GM13976 (cell line): Measurements from ENCODE around the gene BRMS1.
A peak's percentile ranks its signal among the peaks of the same experiment; 100 is the strongest.

Source experiments
- DNase-seq: peaks from one replicate; pipeline ENCODE4 v3.0.0; 2012; ENCODE audit warnings: low spot score
- in situ Hi-C: fragments of 300-500 bp; cut with MboI; formaldehyde crosslinking; loops from one replicate; pipeline ENCODE4 v1.12.0; 2022; ENCODE audit warnings: low sequenced_read_pairs, mixed read lengths, inconsistent platforms; ENCODE audit not compliant: unreplicated experiment
- TF ChIP-seq, protein P1 (sequence below): IDR thresholded peaks from 2 replicates; pipeline ENCODE4 v1.5.1; 2012; ENCODE audit warnings: borderline replicate concordance, mild to moderate bottlenecking; ENCODE audit not compliant: insufficient read depth; ENCODE audit errors: extremely low read depth, missing control alignments, control extremely low read depth

The BRMS1 gene

DNA sequence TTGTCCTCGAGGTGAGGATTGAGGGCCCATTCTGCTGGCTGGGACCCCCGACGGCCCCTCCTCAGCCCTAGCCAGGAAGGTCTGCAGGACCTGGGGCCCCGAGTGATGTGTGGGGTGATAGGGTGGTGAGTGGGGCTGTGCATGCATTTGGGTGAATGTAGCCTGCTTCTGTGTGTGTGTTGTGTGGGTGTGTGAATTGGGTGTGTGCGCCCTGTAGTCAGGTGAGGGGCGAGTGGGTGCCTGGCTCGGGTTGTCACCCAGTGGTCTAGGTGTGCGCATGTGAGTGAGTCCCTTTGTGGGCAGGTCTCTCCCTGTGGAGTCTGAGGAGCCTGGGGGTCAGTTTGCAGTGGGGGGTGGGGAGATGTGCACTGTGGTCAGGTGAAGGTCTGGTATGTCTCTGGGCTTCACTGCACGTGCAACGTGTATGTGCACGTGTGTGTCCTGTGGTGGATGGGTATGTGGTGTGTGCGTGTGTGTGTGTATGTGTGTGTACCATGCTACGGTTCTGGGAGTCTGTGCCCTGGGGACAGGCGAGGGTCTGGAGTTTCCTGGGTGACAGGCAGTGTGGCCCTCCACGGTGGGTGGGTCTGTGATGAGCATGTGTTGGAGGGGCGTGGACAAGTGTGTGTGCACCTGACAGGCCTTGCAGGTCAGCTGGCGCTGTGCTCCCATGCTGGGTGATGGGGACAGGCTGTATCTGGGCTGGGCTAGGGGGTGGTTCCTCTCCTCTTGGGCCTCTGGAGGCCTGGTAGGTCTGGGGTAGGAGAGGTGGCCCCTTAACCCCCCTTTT, 52.2 kb downstream of the BRMS1 start:
- TF ChIP-seq, protein P1, sequence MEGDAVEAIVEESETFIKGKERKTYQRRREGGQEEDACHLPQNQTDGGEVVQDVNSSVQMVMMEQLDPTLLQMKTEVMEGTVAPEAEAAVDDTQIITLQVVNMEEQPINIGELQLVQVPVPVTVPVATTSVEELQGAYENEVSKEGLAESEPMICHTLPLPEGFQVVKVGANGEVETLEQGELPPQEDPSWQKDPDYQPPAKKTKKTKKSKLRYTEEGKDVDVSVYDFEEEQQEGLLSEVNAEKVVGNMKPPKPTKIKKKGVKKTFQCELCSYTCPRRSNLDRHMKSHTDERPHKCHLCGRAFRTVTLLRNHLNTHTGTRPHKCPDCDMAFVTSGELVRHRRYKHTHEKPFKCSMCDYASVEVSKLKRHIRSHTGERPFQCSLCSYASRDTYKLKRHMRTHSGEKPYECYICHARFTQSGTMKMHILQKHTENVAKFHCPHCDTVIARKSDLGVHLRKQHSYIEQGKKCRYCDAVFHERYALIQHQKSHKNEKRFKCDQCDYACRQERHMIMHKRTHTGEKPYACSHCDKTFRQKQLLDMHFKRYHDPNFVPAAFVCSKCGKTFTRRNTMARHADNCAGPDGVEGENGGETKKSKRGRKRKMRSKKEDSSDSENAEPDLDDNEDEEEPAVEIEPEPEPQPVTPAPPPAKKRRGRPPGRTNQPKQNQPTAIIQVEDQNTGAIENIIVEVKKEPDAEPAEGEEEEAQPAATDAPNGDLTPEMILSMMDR: no peak
- in situ Hi-C loops: no loop called here
- DNase-seq: no peak

- no peak for DNase-seq
- TF ChIP-seq, protein P1: no peak
- in situ Hi-C loops: no loop called here
Measured at GRCh38 chr11:66291706-66292542, 53.0 kb downstream of the BRMS1 start, which contains the start of gene TMEM151A. TMEM151A (plus strand) TSS chr11:66291894; CDS start chr11:66292014, 120 bp downstream.

GRCh38 chr11:66291303-66291705, 53.6 kb downstream of the BRMS1 start:
- in situ Hi-C loops: no loop called here
- TF ChIP-seq, protein P1: no peak
- no peak for DNase-seq

GRCh38 chr11:66290330-66290621, 54.6 kb downstream of the BRMS1 start:
- DNase-seq: no peak

GRCh38 chr11:66289548-66290329, 55.2 kb downstream of the BRMS1 start:
- peak; percentile 93 for DNase-seq
- in situ Hi-C loops: no loop called here
- TF ChIP-seq, protein P1: no peak

More at GRCh38 chr11:66290330-66290621, 54.6 kb downstream of the BRMS1 start:
- TF ChIP-seq, protein P1: no peak
- in situ Hi-C loops: no loop called here
